GM23338 (cell line): ENCODE results near the gene SMOC2. TPM values are rescaled to one million over a fixed set of nuclear protein-coding genes. Genes with fewer than 3 reads are reported as not detected.

Experiments
- ATAC-seq: fragments of 200-7000 bp; cut with Tn5 transposase; 3 replicates; pipeline ENCODE4 v1.9.1; 2020
- DNase-seq: peaks from one replicate; pipeline ENCODE4 v3.0.0-alpha.2; 2015; ENCODE audit warnings: low spot score
- H2AFZ ChIP-seq: fragments of 200-600 bp; sonication (generic); 2 replicates; pipeline ENCODE4 v1.8.0; 2016; ENCODE audit warnings: antibody characterized with exemption, mild to moderate bottlenecking, moderate library complexity
- H3F3A ChIP-seq: fragments of 200-600 bp; sonication (generic); replicated peaks from 2 replicates; pipeline ENCODE4 v1.8.0; 2017; ENCODE audit warnings: antibody characterized with exemption, mixed run types, low read depth
- H3K27ac ChIP-seq: fragments of 200-600 bp; sonication (generic); 2 replicates; pipeline ENCODE4 v1.6.1; 2016; ENCODE audit warnings: low read depth
- H3K27me3 ChIP-seq: fragments of 200-600 bp; sonication (generic); 2 replicates; pipeline ENCODE4 v1.8.0; 2016; ENCODE audit warnings: mild to moderate bottlenecking, mixed run types, moderate library complexity; ENCODE audit not compliant: insufficient read depth
- H3K36me3 ChIP-seq: fragments of 200-600 bp; sonication (generic); 2 replicates; pipeline ENCODE4 v1.8.0; 2016; ENCODE audit warnings: mild to moderate bottlenecking; ENCODE audit not compliant: insufficient read depth
- H3K4me1 ChIP-seq: fragments of 200-600 bp; sonication (generic); 2 replicates; pipeline ENCODE4 v1.8.0; 2016; ENCODE audit warnings: mild to moderate bottlenecking, moderate library complexity; ENCODE audit not compliant: insufficient read depth
- H3K4me2 ChIP-seq: fragments of 200-600 bp; sonication (generic); 2 replicates; pipeline ENCODE4 v1.7.1; 2017; ENCODE audit warnings: mixed run types
- H3K4me3 ChIP-seq: fragments of 200-600 bp; sonication (generic); 2 replicates; pipeline ENCODE4 v1.6.1; 2016; ENCODE audit warnings: mixed run types
- H3K79me2 ChIP-seq: fragments of 200-600 bp; sonication (generic); replicated peaks from 2 replicates; pipeline ENCODE4 v1.8.0; 2017; ENCODE audit warnings: mild to moderate bottlenecking; ENCODE audit not compliant: insufficient read depth
- H3K9me2 ChIP-seq: fragments of 200-600 bp; sonication (generic); 2 replicates; pipeline ENCODE4 v1.8.0; 2017; ENCODE audit not compliant: insufficient read depth
- H4K20me1 ChIP-seq: fragments of 200-600 bp; sonication (generic); replicated peaks from 2 replicates; pipeline ENCODE4 v1.8.0; 2017; ENCODE audit warnings: mild to moderate bottlenecking; ENCODE audit not compliant: insufficient read depth
- H3K27ac Mint-ChIP-seq: 2 replicates; pipeline ENCODE4 v1.8.0; 2020; ENCODE audit warnings: inconsistent platforms, mild to moderate bottlenecking, moderate library complexity, mixed read lengths
- H3K27me3 Mint-ChIP-seq: 3 replicates; pipeline ENCODE4 v1.8.0; 2022; ENCODE audit warnings: low read depth, mild to moderate bottlenecking, moderate library complexity, mixed read lengths, inconsistent platforms; ENCODE audit not compliant: insufficient read depth, poor library complexity
- H3K36me3 Mint-ChIP-seq: 3 replicates; pipeline ENCODE4 v1.8.0; 2021; ENCODE audit warnings: low read depth, mild to moderate bottlenecking, inconsistent platforms, moderate library complexity, mixed read lengths
- H3K4me1 Mint-ChIP-seq: 3 replicates; pipeline ENCODE4 v1.8.0; 2020; ENCODE audit warnings: mild to moderate bottlenecking, inconsistent platforms, mixed read lengths
- H3K4me3 Mint-ChIP-seq: 3 replicates; pipeline ENCODE4 v1.8.0; 2021; ENCODE audit warnings: moderate library complexity, mild to moderate bottlenecking, inconsistent platforms, mixed read lengths
- H3K9me3 Mint-ChIP-seq: 3 replicates; pipeline ENCODE4 v1.8.0; 2020; ENCODE audit warnings: moderate library complexity, mild to moderate bottlenecking, inconsistent platforms, mixed read lengths
- CREB1 ChIP-seq: fragments of 250-450 bp; sonication (Bioruptor Pico); IDR thresholded peaks from 2 replicates; pipeline ENCODE4 v1.5.0; 2020; ENCODE audit warnings: low read depth, mild to moderate bottlenecking, moderate library complexity
- CTCF ChIP-seq, 2 experiments: fragments of 200-600 bp in 1 of 2; sonication (generic) in 1 of 2; conservative IDR thresholded peaks; 2 replicates each; pipeline versions ENCODE4 v1.5.1 to v1.6.1; 2016 to 2017; ENCODE audit warnings: antibody characterized with exemption in 2 of 2, low read depth in 2 of 2, mild to moderate bottlenecking in 2 of 2, moderate library complexity in 1 of 2
- ETS1 ChIP-seq: IDR thresholded peaks from 2 replicates; pipeline ENCODE4 v1.6.1; 2016; ENCODE audit warnings: antibody characterized with exemption
- EZH2 ChIP-seq: fragments of 200-600 bp; sonication (generic); IDR thresholded peaks from one replicate; pipeline ENCODE4 v1.8.0; 2017; ENCODE audit warnings: antibody characterized with exemption, mild to moderate bottlenecking, low read depth; ENCODE audit not compliant: unreplicated experiment
- EZH2phosphoT487 ChIP-seq: fragments of 200-600 bp; sonication (generic); IDR thresholded peaks from one replicate; pipeline ENCODE4 v1.8.1; 2018; ENCODE audit warnings: antibody characterized with exemption; ENCODE audit not compliant: unreplicated experiment
- JUNB ChIP-seq: IDR thresholded peaks from one replicate; pipeline ENCODE4 v1.6.1; 2016; ENCODE audit warnings: antibody characterized with exemption; ENCODE audit not compliant: unreplicated experiment
- REST ChIP-seq: IDR thresholded peaks from one replicate; pipeline ENCODE4 v1.6.1; 2018; ENCODE audit warnings: antibody characterized with exemption; ENCODE audit not compliant: unreplicated experiment
- STAT1 ChIP-seq: IDR thresholded peaks from one replicate; pipeline ENCODE4 v1.6.1; 2016; ENCODE audit warnings: antibody characterized with exemption; ENCODE audit not compliant: unreplicated experiment
- ZNF114 ChIP-seq: fragments of 250-450 bp; sonication (Bioruptor Pico); IDR thresholded peaks from 2 replicates; pipeline ENCODE4 v1.5.0; 2020; ENCODE audit warnings: mild to moderate bottlenecking, moderate library complexity
- polyA plus RNA-seq: library from polyadenylated mRNA; unstranded; fragments of >200 nt; fragmentation: Nextera tagmentation; extraction: Ambion mirVana; gene quantifications from 2 replicates; pipeline ENCODE4 v1.2.1, GENCODE V29; 2016
- total RNA-seq: library from RNA; depleted of rRNA; stranded (reverse); fragments of >200 nt; shearing (Covaris generic); gene quantifications from 2 replicates; pipeline ENCODE4 v1.2.3, GENCODE V29; 2014

Gene SMOC2
- total and polyA plus RNA-seq, 2 experiments from 2014 or later: 4.3 to 6.5 TPM

- H3K27me3 Mint-ChIP-seq: peaks cover 10% of the 10 kb centered on the region
- H3K27ac Mint-ChIP-seq: no peak overlapping the region
- H3K36me3 ChIP-seq: no peaks in the 10 kb centered on the region
- no peaks in the 10 kb centered on the region for H4K20me1 ChIP-seq
- H3K9me2 ChIP-seq: peaks cover 14% of the 10 kb centered on the region; the same call in 1 of the 2 replicates
- no peaks in the 10 kb centered on the region for H3K79me2 ChIP-seq
- peaks cover 14% of the 10 kb centered on the region for H3K9me3 Mint-ChIP-seq
- ATAC-seq: no peak; the same call in 2 of the 3 replicates
- DNase-seq: peak; percentile 34
- no peak overlapping the region for H3K27ac ChIP-seq
- H3K4me2 ChIP-seq: no peak overlapping the region
- H3K4me1 ChIP-seq: no peaks in the 10 kb centered on the region
- no peak overlapping the region for H3K4me3 ChIP-seq
- H3K27me3 ChIP-seq: no peaks in the 10 kb centered on the region
- TF ChIP-seq EZH2 (no peak), CTCF (conservative IDR thresholded peaks at IDR 0.05; ENCODE audit: low read depth in 2 of 2) (peak; percentile 39 to 48; a peak in 3 of 4 replicates)
- H3K36me3 Mint-ChIP-seq: peaks cover 23% of the 10 kb centered on the region
- H3K4me3 Mint-ChIP-seq: no peak overlapping the region
- H3K4me1 Mint-ChIP-seq: no peaks in the 10 kb centered on the region; the same call in 2 of the 3 replicates
- H3F3A ChIP-seq: no peaks in the 10 kb centered on the region
- no peak overlapping the region for H2AFZ ChIP-seq
Observed at GRCh38 chr6:168713839-168714238, 272.9 kb downstream of the SMOC2 start.

GRCh38 chr6:168714547-168715260 lies 273.7 kb downstream of the SMOC2 start:
- no peaks in the 10 kb centered on the region for H3F3A ChIP-seq
- Mint-ChIP-seq H3K36me3 (peaks cover 23% of the 10 kb centered on the region), H3K27me3 (peaks cover 7% of the 10 kb centered on the region), H3K9me3 (peaks cover 19% of the 10 kb centered on the region), H3K4me1 (no peaks in the 10 kb centered on the region; the same call in 2 of the 3 replicates), H3K27ac (no peak overlapping the region), H3K4me3 (no peak overlapping the region)
- no peak overlapping the region for H3K27ac ChIP-seq
- H4K20me1 ChIP-seq: no peaks in the 10 kb centered on the region
- H3K4me3 ChIP-seq: no peak overlapping the region
- no peaks in the 10 kb centered on the region for H3K36me3 ChIP-seq
- H3K4me2 ChIP-seq: no peak overlapping the region
- H2AFZ ChIP-seq: no peak overlapping the region
- no peak for DNase-seq
- TF ChIP-seq JUNB (no peak), ETS1 (no peak), ZNF114 (CRISPR knock-in tag) (no peak), REST (no peak), CREB1 (CRISPR knock-in tag) (no peak), STAT1 (no peak), EZH2phosphoT487 (no peak)
- ATAC-seq: no peak
- peaks cover 14% of the 10 kb centered on the region; the same call in 1 of the 2 replicates for H3K9me2 ChIP-seq
- H3K4me1 ChIP-seq: no peaks in the 10 kb centered on the region
- no peaks in the 10 kb centered on the region for H3K79me2 ChIP-seq
- H3K27me3 ChIP-seq: no peaks in the 10 kb centered on the region
